ENCODE data around the gene GUCY1A2.

The GUCY1A2 gene

DNA sequence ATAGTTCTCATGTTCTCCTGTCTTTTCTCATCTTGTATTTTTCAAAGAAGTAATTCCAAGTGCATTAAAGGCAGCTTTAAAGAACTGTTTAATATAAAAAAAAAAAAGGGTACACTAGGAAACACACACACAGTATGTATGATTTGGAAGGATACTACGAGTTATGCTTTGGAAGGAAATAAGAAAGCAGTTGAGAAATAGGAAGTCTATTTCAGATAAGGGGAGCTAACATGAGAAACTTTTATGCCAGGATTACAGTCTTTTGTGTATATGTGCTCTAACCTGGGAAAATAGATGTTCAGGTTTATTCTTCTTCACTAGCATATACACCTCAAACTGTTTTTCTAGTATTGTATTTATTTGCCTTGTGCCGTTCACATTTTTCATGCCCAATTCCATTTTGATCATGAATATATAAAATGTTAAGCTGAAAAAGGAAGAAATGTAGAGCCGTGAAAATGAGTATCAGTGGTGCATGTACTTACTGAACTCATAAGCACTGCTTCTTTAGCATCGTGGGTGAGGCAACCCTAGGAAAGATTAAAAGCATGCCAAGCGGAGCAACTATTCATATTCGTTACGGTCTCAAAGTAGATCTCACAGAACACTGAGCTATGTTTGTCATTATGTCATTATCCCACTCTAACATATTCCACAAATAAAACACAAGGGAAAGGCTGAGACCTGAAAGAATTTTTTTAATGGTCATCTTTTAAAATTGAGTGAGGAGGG, 59.6 kb downstream of the GUCY1A2 start:
- Mint-ChIP-seq H3K9me3 (peaks cover 9 to 17% of the 10 kb centered on the region in 2 donors), H3K4me3 (no peak overlapping the region), H3K27me3 (no peaks in the 10 kb centered on the region), H3K36me3 (ENCODE audit: insufficient read depth) (no peaks in the 10 kb centered on the region), H3K4me1 (ENCODE audit: low read depth in 2 of 2) (no peaks in the 10 kb centered on the region), H3K27ac (no peak overlapping the region)
- ATAC-seq (replicated peaks) (no peak), DNase-seq (no peak)

DNA sequence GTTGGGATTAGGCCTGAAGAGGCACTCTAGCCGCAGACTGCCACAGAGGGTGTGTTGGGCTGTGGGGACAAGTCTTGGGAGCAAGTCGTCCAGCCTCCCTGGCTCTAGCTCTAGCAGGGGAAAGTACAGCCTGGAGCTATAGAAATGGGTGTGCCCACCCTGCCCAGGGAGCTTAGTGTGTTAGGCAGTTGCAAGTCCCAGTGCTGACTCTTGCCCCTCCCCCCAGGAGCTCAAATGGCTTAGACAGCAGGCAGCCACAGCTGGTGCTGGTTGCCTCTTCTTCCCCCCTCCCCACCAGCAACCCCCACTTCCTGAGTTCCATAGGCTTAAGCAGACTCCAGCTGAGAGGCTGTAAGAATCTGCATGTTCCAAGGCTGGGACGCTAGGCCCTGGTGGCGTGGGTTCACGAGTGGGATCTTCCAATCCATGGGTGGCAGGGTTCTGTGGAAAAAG, 61.2 kb downstream of the GUCY1A2 start:
- H3K36me3 Mint-ChIP-seq (ENCODE audit: insufficient read depth) = no peaks in the 10 kb centered on the region
- no peak overlapping the region for H3K4me3 Mint-ChIP-seq
- H3K4me1 Mint-ChIP-seq (ENCODE audit: low read depth in 2 of 2) = no peaks in the 10 kb centered on the region
- ATAC-seq (replicated peaks) (no peak), DNase-seq (no peak)
- peaks cover 8 to 17% of the 10 kb centered on the region in 2 donors for H3K9me3 Mint-ChIP-seq
- no peaks in the 10 kb centered on the region for H3K27me3 Mint-ChIP-seq
- H3K27ac Mint-ChIP-seq = no peak overlapping the region

DNA sequence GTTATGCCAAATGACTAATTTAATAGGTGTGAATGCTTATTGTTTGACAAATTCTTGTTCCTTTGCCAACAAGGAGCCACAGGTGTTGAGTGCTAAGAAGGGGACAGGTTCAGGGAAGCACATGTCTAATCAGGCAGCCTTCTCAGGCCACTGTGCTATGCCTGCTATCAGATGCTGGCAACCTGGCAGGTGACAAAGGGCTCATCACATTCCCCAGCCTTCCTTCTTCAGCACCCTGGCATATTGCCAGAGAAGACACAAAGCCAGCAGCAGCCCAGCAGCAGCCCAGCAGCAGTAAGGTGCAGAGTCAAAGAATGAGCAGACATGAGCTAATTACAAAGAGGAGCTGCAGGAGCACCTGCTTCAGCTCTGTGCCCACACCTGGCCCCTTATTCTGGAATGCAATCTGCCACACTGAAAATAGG, 68.2 kb downstream of the GUCY1A2 start:
- ATAC-seq (replicated peaks) (no peak), DNase-seq (no peak)
- no peaks in the 10 kb centered on the region for H3K36me3 Mint-ChIP-seq (ENCODE audit: insufficient read depth)

DNA sequence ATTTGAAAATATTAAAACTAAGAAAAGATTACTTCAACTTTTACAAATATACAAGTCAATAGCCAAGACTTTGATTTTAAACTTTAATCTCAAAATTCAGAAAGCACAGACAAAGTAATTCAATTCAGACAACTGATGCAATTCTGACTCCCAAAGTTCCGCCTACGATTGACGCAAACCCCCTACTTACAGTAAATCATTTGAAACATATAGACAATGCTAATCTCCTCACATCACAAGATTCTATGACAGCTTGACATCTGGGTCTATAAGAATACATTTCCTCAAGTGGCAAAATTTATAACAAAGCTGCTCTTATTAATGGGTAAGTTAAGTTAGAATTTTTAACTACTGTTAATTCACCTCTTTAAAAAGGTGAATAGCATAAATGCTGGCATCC, 75.2 kb downstream of the GUCY1A2 start:
- no peak for ATAC-seq (replicated peaks)
- DNase-seq = no peak
- H3K9me3 Mint-ChIP-seq = peaks cover 0 to 2% of the 10 kb centered on the region in 2 donors
- H3K4me1 Mint-ChIP-seq (ENCODE audit: low read depth in 2 of 2) = no peaks in the 10 kb centered on the region
- no peak overlapping the region for H3K4me3 Mint-ChIP-seq
- no peaks in the 10 kb centered on the region for H3K27me3 Mint-ChIP-seq
- H3K27ac Mint-ChIP-seq = no peak overlapping the region
- H3K36me3 Mint-ChIP-seq (ENCODE audit: insufficient read depth) = no peaks in the 10 kb centered on the region

More for the DNA sequence above, 68.2 kb downstream of the GUCY1A2 start:
- no peak overlapping the region for H3K4me3 Mint-ChIP-seq
- no peaks in the 10 kb centered on the region for H3K27me3 Mint-ChIP-seq
- H3K27ac Mint-ChIP-seq = no peak overlapping the region
- H3K4me1 Mint-ChIP-seq (ENCODE audit: low read depth in 2 of 2) = no peaks in the 10 kb centered on the region
- H3K9me3 Mint-ChIP-seq = peaks cover 0 to 10% of the 10 kb centered on the region in 2 donors

DNA sequence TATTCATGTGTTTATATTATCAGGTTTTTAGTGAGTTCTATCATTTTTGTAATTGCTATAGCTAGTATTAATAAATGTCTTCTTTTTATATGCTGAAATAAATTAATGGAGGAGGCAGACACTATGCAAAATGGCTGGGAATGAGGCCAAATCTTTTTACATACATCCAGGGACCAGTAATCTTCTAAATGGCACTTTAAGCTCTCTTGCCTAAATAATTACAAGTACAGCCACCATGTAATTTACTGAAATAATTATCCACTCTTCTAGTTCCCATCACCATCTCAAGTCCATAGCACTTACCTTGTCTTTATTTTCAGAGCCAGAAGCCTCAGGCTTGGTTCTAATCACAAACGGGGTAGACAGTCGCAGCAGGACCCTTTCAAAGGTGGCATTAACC, 79.1 kb downstream of the GUCY1A2 start:
- DNase-seq (no peak), ATAC-seq (replicated peaks) (no peak)
- H3K36me3 Mint-ChIP-seq (ENCODE audit: insufficient read depth) = no peaks in the 10 kb centered on the region
- H3K27ac Mint-ChIP-seq = no peak overlapping the region
- no peaks in the 10 kb centered on the region for H3K4me1 Mint-ChIP-seq (ENCODE audit: low read depth in 2 of 2)
- H3K27me3 Mint-ChIP-seq = no peaks in the 10 kb centered on the region
- H3K9me3 Mint-ChIP-seq = peaks cover 3 to 7% of the 10 kb centered on the region in 2 donors
- H3K4me3 Mint-ChIP-seq = no peak overlapping the region

DNA sequence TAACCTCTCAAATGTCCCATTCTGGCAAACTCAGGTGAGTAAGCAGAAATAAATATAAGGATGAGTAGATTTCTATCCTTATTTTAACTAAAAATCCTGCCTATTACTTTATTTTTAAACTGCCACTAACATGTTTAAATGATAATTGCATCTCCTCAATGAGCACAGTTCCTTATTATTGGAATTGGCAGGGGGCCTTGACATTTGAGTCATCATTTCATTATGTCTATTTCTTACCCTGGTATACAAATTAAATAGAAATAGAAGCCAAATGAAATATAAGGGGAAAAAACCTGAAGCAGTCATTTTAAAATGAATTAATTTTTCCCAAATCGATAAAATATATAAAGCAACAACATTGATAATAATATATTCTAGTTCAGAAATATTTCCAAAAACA, 81.2 kb downstream of the GUCY1A2 start:
- no peak for DNase-seq
- no peak overlapping the region for H3K27ac Mint-ChIP-seq
- peaks cover 3 to 7% of the 10 kb centered on the region in 2 donors for H3K9me3 Mint-ChIP-seq
- no peaks in the 10 kb centered on the region for H3K36me3 Mint-ChIP-seq (ENCODE audit: insufficient read depth)
- no peaks in the 10 kb centered on the region for H3K27me3 Mint-ChIP-seq
- no peak for ATAC-seq (replicated peaks)
- H3K4me1 Mint-ChIP-seq (ENCODE audit: low read depth in 2 of 2) = no peaks in the 10 kb centered on the region
- H3K4me3 Mint-ChIP-seq = no peak overlapping the region

DNA sequence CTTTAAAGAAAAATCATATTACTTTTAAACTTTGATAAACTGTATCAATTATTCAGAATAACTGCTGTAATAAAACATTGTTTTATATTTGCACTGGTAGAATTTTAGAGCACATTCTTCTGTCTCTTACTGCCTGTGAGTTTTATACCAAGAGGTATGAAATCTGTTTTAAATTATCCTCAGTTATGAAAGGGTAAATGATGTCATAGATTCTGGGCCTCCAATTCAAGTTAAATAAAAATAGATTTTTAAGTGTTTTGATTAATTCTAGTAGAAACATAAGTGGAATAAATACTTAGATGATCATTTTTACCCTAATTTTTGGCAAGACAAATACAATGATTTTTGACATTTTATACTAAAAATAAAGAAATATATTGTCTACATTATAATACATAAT, 93.0 kb downstream of the GUCY1A2 start:
- peaks cover 0 to 5% of the 10 kb centered on the region in 2 donors for H3K9me3 Mint-ChIP-seq
- H3K4me1 Mint-ChIP-seq (ENCODE audit: low read depth in 2 of 2) = no peaks in the 10 kb centered on the region
- H3K4me3 Mint-ChIP-seq = no peak overlapping the region
- DNase-seq = no peak
- no peak overlapping the region for H3K27ac Mint-ChIP-seq
- ATAC-seq (replicated peaks) = no peak
- H3K27me3 Mint-ChIP-seq = no peaks in the 10 kb centered on the region
- H3K36me3 Mint-ChIP-seq (ENCODE audit: insufficient read depth) = no peaks in the 10 kb centered on the region

DNA sequence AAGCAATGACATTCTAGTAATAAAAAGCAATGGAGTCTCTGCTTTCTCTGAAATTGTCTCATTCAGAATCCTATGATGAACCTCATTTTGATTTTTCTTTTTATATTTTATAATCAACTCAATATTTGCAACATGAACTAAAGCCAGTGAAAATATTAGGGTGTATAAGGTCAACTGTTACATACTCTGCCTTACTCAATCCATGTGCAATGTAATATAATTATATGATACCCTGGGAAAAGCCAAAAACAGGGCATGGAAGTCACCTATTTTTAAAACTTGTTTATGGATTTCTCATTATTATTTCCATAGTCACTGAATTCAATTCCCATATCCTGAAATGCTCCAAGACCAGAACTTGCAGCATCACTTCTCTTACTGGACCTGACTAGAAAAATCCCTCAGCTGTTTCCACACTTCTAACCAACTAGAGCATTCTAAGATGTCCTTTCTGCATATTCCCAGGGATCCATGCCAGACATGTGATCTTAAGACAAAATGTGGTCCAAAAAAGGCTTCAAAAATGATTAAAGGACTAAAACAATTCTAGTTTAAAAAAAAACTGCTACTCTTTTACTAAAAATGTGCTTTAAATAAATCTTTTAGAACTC, 97.3 kb downstream of the GUCY1A2 start:
- peaks cover under 1 to 5% of the 10 kb centered on the region in 2 donors for H3K9me3 Mint-ChIP-seq
- no peak overlapping the region for H3K4me3 Mint-ChIP-seq
- H3K36me3 Mint-ChIP-seq (ENCODE audit: insufficient read depth) = no peaks in the 10 kb centered on the region
- ATAC-seq (replicated peaks) = no peak
- no peaks in the 10 kb centered on the region for H3K4me1 Mint-ChIP-seq (ENCODE audit: low read depth in 2 of 2)
- H3K27ac Mint-ChIP-seq = no peak overlapping the region
- no peak for DNase-seq
- no peaks in the 10 kb centered on the region for H3K27me3 Mint-ChIP-seq

DNA sequence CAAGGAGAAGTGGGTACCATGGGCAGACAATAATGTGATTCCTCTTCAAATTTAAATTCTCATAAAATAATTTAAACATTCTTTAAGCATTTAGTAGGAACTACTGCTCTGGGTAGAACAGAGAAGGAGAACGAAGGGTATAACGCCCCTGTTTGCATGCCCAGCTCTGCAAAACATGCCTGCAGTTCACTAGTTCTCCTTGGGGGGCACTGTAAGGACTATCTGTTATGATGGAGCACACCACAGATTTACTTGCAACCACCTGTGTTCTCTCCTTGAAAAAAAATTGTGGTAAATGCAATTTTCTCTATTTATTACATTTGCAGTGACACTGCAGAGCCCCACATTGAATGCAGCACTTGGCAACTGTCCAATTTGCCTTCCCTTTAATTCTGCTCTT, 100.3 kb downstream of the GUCY1A2 start:
- Mint-ChIP-seq H3K4me3 (no peak overlapping the region), H3K27ac (no peak overlapping the region), H3K9me3 (peaks cover 3 to 7% of the 10 kb centered on the region in 2 donors), H3K36me3 (ENCODE audit: insufficient read depth) (no peaks in the 10 kb centered on the region), H3K27me3 (no peaks in the 10 kb centered on the region), H3K4me1 (ENCODE audit: low read depth in 2 of 2) (no peaks in the 10 kb centered on the region)
- DNase-seq = no peak
- ATAC-seq (replicated peaks) = no peak

DNA sequence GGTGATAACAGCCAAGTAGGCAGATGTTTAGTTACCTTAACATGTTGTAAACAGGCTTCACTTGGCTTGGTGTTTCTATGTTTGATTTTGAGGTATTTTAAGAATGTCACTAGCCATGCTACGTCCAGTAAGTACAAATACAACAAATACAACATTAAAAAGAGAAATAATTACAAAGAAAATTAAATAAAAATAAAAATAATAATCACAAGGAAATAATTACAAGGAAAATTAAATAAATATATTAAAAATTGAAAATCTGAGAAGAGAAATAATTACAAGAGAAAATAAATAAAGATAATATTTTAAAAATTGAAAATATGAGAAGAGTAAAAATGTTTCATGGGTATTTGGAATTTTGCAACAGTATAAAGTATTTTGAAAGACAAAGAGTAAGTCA, 103.9 kb downstream of the GUCY1A2 start:
- Mint-ChIP-seq H3K4me3 (no peak overlapping the region), H3K27ac (no peak overlapping the region), H3K27me3 (no peaks in the 10 kb centered on the region), H3K36me3 (ENCODE audit: insufficient read depth) (no peaks in the 10 kb centered on the region), H3K4me1 (ENCODE audit: low read depth in 2 of 2) (no peaks in the 10 kb centered on the region), H3K9me3 (peaks cover 4 to 17% of the 10 kb centered on the region in 2 donors)
- ATAC-seq (replicated peaks) (no peak), DNase-seq (no peak)

DNA sequence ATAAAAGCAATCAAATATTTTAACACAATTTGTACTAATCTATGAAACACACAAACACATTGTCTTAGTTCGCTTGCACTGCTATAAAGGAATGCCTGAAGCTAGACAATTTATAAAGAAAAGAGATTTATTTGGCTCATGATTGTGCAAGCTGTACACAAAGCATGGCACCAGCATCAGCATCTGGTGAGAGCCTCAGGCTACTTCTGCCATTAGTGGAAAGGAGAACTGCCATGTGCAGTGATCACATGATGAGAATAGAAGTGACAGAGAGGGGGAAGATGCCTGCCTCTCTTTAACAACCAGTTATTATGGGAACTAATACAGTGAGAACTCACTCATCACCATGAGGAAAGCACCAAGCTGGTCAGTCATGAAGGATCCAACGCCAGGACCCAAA, 105.1 kb downstream of the GUCY1A2 start:
- Mint-ChIP-seq H3K4me3 (no peak overlapping the region), H3K36me3 (ENCODE audit: insufficient read depth) (no peaks in the 10 kb centered on the region), H3K27ac (no peak overlapping the region), H3K4me1 (ENCODE audit: low read depth in 2 of 2) (no peaks in the 10 kb centered on the region), H3K9me3 (peaks cover 7 to 17% of the 10 kb centered on the region in 2 donors), H3K27me3 (no peaks in the 10 kb centered on the region)
- ATAC-seq (replicated peaks) = no peak
- DNase-seq = no peak

DNA sequence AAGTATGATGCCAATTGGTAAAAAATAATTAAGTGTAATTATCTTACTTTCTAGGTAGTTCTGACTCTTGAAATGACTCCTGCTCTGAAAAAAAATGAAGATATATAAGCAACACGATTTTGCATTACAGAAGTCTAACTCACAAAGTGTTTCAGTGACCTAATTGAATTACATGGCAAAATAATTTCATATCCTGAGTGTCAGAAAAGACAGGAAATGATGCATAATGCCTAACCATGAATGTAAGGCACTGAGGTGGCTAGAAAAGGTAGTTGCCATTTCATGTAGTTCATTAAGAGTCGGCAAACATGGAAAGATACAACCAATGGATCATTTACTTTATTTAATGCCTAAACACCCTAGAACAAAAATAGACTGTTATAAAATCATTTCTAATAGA, 113.5 kb downstream of the GUCY1A2 start:
- ATAC-seq (replicated peaks) (no peak), DNase-seq (no peak)
- no peak overlapping the region for H3K27ac Mint-ChIP-seq
- no peak overlapping the region for H3K4me3 Mint-ChIP-seq
- H3K4me1 Mint-ChIP-seq (ENCODE audit: low read depth in 2 of 2) = no peaks in the 10 kb centered on the region
- peaks cover 0 to 8% of the 10 kb centered on the region in 2 donors for H3K9me3 Mint-ChIP-seq
- H3K36me3 Mint-ChIP-seq (ENCODE audit: insufficient read depth) = no peaks in the 10 kb centered on the region
- H3K27me3 Mint-ChIP-seq = no peaks in the 10 kb centered on the region

DNA sequence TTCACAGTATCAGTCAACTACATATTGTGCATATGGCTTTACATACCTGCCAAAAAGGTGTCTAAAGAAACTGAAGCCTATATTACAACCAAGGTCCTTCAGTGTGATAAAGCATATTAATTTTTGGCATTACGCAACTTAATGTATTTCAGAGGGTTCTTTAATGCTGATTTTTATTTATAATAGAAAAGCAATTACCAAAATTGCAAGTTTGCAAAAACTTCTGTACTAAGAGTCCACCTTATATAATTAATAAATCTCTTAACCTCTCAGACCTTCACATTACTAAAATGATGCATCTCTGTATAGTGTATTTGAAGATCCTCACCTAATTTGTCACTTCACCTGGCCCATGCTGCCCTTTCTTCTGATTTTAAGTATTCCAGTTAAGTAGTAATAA, 128.6 kb downstream of the GUCY1A2 start:
- Mint-ChIP-seq H3K36me3 (ENCODE audit: insufficient read depth) (no peaks in the 10 kb centered on the region), H3K4me1 (ENCODE audit: low read depth in 2 of 2) (no peaks in the 10 kb centered on the region), H3K27ac (no peak overlapping the region), H3K4me3 (no peak overlapping the region), H3K9me3 (peaks cover 6 to 19% of the 10 kb centered on the region in 2 donors), H3K27me3 (no peaks in the 10 kb centered on the region)
- no peak for ATAC-seq (replicated peaks)
- DNase-seq = no peak

DNA sequence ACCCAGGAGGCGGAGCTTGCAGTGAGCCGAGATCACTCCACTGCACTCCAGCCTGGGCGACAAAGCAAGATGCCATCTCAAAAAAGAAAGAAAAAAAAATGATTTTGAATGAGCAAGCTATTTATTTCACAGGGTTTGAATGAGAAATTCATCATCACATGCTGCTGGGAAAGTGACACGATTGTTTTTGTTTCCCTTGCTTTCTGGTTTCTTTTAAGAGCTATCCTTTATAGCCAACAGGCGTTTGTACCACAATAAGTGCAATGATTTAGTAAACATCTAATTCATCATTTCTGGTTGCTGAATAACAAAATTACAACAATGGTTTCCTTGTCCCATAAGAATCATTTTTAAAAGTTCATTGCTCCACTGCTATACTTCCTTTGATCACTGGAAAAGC, 129.9 kb downstream of the GUCY1A2 start:
- H3K9me3 Mint-ChIP-seq = peaks cover 6 to 27% of the 10 kb centered on the region in 2 donors
- no peaks in the 10 kb centered on the region for H3K4me1 Mint-ChIP-seq (ENCODE audit: low read depth in 2 of 2)
- H3K36me3 Mint-ChIP-seq (ENCODE audit: insufficient read depth) = no peaks in the 10 kb centered on the region
- H3K27me3 Mint-ChIP-seq = no peaks in the 10 kb centered on the region
- no peak overlapping the region for H3K27ac Mint-ChIP-seq
- no peak for DNase-seq
- no peak overlapping the region for H3K4me3 Mint-ChIP-seq
- ATAC-seq (replicated peaks) = no peak
